ENCODE measurements around the gene ADPRS. TPM values are rescaled to one million over a fixed set of nuclear protein-coding genes. Genes with fewer than 3 reads are reported as not detected.

The ADPRS gene
- total and polyA plus RNA-seq, 2 donors (not counting 3 experiments of a cell fraction or from before 2014, with no cell fraction given), result 32.9 to 48.1 TPM

DNA sequence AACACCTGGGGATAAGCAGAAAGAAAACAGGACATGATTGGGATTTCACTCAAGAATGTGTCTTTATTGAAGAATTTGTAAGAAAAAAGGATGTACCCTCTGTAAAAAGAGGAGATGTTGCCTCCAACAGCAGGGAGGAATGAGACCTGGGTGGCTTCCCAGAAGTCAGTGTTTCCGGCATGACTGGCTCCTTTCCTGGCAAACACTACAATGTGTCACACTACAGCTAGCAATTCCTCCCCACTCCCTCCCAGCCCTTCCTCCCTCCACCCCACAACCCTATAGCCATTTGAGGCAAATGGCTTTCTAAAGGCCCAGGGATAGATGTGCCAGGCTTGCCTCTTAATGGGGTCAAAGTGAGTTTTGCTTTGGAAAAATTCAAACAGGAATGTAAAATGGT is 47.8 kb downstream of the ADPRS start:
- no TSS peak for BruUV-seq (replicated peaks)
- DNase-seq (ENCODE audit: low read depth, low spot score) (peak; percentile 83), FAIRE-seq (peak; percentile 100)
- peak overlapping the region; percentile 11 for H3K9ac ChIP-seq (replicated peaks; ENCODE audit: extremely low read depth, insufficient read depth, low read length)
- H2AFZ ChIP-seq (ENCODE audit: low read depth, low read length), result no peak overlapping the region
- no peaks in the 10 kb centered on the region for H3K9me3 ChIP-seq (replicated peaks; ENCODE audit: control insufficient read depth, insufficient read depth, low read length)
- no peak overlapping the region for H3K4me3 ChIP-seq (replicated peaks in 1 of 3; ENCODE audit: insufficient read depth in 1 of 3, low read depth in 1 of 3, low read length in 3 of 3)
- ChIA-PET CTCF (interaction anchor here (0.8 to 5.7 kb wide), 4 partner anchors 13 to 52 kb away, joined by 3 to 233 read pairs (median 38); partner anchors contain the start of gene TRAPPC3), POLR2A (interaction anchor here (0.9 kb wide), 1 partner anchor 13 kb away, joined by 3 read pairs; the partner anchor contains the start of gene TRAPPC3)
- peak overlapping the region; percentile 51 for H3K4me2 ChIP-seq (ENCODE audit: insufficient read depth, low read length)
- peaks cover 46% of the 10 kb centered on the region for H3K4me1 ChIP-seq (ENCODE audit: control insufficient read depth, extremely low read depth, insufficient read depth, low read length)
- no peaks in the 10 kb centered on the region for H4K20me1 ChIP-seq (replicated peaks; ENCODE audit: control insufficient read depth, extremely low read depth, insufficient read depth, low read length)
- intact Hi-C loops (cut with micrococcal nuclease), result loop anchor here (1.0 kb wide), 3 partner anchors 13 to 52 kb away; partner anchors contain the start of gene TRAPPC3
- H3K79me2 ChIP-seq (ENCODE audit: control insufficient read depth, insufficient read depth, low read length), result peaks cover 12% of the 10 kb centered on the region
- H3K36me3 ChIP-seq (ENCODE audit: control insufficient read depth in 2 of 2, extremely low read depth in 1 of 2, insufficient read depth in 2 of 2, low read length in 2 of 2), result peaks cover 4 to 11% of the 10 kb centered on the region in 2 experiments
- TF ChIP-seq, protein P1, sequence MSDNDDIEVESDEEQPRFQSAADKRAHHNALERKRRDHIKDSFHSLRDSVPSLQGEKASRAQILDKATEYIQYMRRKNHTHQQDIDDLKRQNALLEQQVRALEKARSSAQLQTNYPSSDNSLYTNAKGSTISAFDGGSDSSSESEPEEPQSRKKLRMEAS (IDR thresholded peaks at IDR 0.05; ENCODE audit: insufficient read depth, insufficient read length), result no peak
- TF ChIP-seq FOS (IDR thresholded peaks at IDR 0.05; ENCODE audit: borderline replicate concordance, insufficient read depth, low read length), result peak; percentile 82
- peak; percentile 76 for TF ChIP-seq JUN (IDR thresholded peaks at IDR 0.05; ENCODE audit: borderline replicate concordance, insufficient read depth, insufficient read length, low read depth)
- peak; percentile 85 for TF ChIP-seq POLR2AphosphoS5 (IDR thresholded peaks at IDR 0.05; ENCODE audit: insufficient read depth, low read depth, low read length)
- dilution Hi-C loops (cut with MboI; ENCODE audit: extremely low pct_ligation_motif_present, low sequenced_read_pairs), result no loop called here
- no peaks in the 10 kb centered on the region for H3K27me3 ChIP-seq (ENCODE audit: control insufficient read depth in 2 of 2, insufficient read depth in 2 of 2, low read length in 2 of 2)
- H3K9me1 ChIP-seq (replicated peaks; ENCODE audit: control insufficient read depth, extremely low read depth, insufficient read depth, low read length), result no peaks in the 10 kb centered on the region
- H3K27ac ChIP-seq (ENCODE audit: insufficient read depth, low read depth, low read length), result peak overlapping the region; percentile 95

DNA sequence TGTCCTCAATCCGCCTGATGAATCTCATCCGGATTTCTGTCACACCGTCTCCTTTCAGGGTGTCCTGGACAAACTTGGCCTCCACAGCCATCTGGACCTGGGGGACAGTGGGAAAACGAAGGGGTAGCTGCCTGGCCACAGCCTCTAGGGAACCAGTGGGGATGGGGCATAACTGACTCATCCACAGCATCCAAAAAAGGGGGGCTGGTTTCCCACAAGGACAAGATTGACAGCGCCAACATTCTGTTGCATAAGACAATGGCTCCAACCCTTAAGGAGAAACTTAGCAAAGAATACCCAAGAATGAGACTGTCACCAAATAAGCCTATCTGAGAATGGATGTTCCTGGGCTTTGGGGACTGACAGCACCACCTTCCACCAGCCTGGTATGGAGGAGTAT is 48.5 kb downstream of the ADPRS start:
- Histone ChIP-seq H3K79me2 (ENCODE audit: control insufficient read depth, insufficient read depth, low read length) (peaks cover 16% of the 10 kb centered on the region), H3K36me3 (ENCODE audit: control insufficient read depth in 2 of 2, extremely low read depth in 1 of 2, insufficient read depth in 2 of 2, low read length in 2 of 2) (peaks cover 4 to 11% of the 10 kb centered on the region in 2 experiments), H3K4me1 (ENCODE audit: control insufficient read depth, extremely low read depth, insufficient read depth, low read length) (peaks cover 46% of the 10 kb centered on the region), H3K9me1 (replicated peaks; ENCODE audit: control insufficient read depth, extremely low read depth, insufficient read depth, low read length) (no peaks in the 10 kb centered on the region), H3K4me3 (replicated peaks in 1 of 3; ENCODE audit: insufficient read depth in 1 of 3, low read depth in 1 of 3, low read length in 3 of 3) (no peak overlapping the region), H3K4me2 (ENCODE audit: insufficient read depth, low read length) (no peak overlapping the region), H3K9ac (replicated peaks; ENCODE audit: extremely low read depth, insufficient read depth, low read length) (no peak overlapping the region), H3K27ac (ENCODE audit: insufficient read depth, low read depth, low read length) (peak overlapping the region; percentile 95), H3K27me3 (ENCODE audit: control insufficient read depth in 2 of 2, insufficient read depth in 2 of 2, low read length in 2 of 2) (no peaks in the 10 kb centered on the region), H2AFZ (ENCODE audit: low read depth, low read length) (no peak overlapping the region), H3K9me3 (replicated peaks; ENCODE audit: control insufficient read depth, insufficient read depth, low read length) (no peaks in the 10 kb centered on the region), H4K20me1 (replicated peaks; ENCODE audit: control insufficient read depth, extremely low read depth, insufficient read depth, low read length) (no peaks in the 10 kb centered on the region)
- dilution Hi-C loops (cut with MboI; ENCODE audit: extremely low pct_ligation_motif_present, low sequenced_read_pairs), result no loop called here
- ChIA-PET CTCF (interaction anchor here (4.2 to 5.7 kb wide), 3 partner anchors 12 to 51 kb away, joined by 37 to 233 read pairs (median 38); partner anchors contain the start of gene TRAPPC3), POLR2A (no interaction called here)
- FAIRE-seq (no peak), DNase-seq (ENCODE audit: low read depth, low spot score) (no peak)
- BruUV-seq (replicated peaks), result no TSS peak
- intact Hi-C loops (cut with micrococcal nuclease), result no loop called here
- TF ChIP-seq EZH2 (IDR thresholded peaks at IDR 0.05; ENCODE audit: borderline replicate concordance, low read depth, low read length, severe bottlenecking) (no peak), POLR2AphosphoS5 (IDR thresholded peaks at IDR 0.05; ENCODE audit: insufficient read depth, low read depth, low read length) (no peak), POLR2A (IDR thresholded peaks at IDR 0.05; ENCODE audit: low read depth, low read length) (no peak), FOS (IDR thresholded peaks at IDR 0.05; ENCODE audit: borderline replicate concordance, insufficient read depth, low read length) (no peak), GATA2 (IDR thresholded peaks at IDR 0.05; ENCODE audit: insufficient read depth, insufficient read length, low read depth, low read length) (no peak), MYC (IDR thresholded peaks at IDR 0.05; ENCODE audit: low read depth, low read length) (no peak), JUN (IDR thresholded peaks at IDR 0.05; ENCODE audit: borderline replicate concordance, insufficient read depth, insufficient read length, low read depth) (no peak)
- TF ChIP-seq, protein P2, sequence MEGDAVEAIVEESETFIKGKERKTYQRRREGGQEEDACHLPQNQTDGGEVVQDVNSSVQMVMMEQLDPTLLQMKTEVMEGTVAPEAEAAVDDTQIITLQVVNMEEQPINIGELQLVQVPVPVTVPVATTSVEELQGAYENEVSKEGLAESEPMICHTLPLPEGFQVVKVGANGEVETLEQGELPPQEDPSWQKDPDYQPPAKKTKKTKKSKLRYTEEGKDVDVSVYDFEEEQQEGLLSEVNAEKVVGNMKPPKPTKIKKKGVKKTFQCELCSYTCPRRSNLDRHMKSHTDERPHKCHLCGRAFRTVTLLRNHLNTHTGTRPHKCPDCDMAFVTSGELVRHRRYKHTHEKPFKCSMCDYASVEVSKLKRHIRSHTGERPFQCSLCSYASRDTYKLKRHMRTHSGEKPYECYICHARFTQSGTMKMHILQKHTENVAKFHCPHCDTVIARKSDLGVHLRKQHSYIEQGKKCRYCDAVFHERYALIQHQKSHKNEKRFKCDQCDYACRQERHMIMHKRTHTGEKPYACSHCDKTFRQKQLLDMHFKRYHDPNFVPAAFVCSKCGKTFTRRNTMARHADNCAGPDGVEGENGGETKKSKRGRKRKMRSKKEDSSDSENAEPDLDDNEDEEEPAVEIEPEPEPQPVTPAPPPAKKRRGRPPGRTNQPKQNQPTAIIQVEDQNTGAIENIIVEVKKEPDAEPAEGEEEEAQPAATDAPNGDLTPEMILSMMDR (IDR thresholded peaks at IDR 0.05; ENCODE audit: extremely low read depth in 1 of 2, insufficient read depth in 1 of 2, low read depth in 1 of 2, low read length in 2 of 2), result no peak
- TF ChIP-seq, protein P1 (IDR thresholded peaks at IDR 0.05; ENCODE audit: insufficient read depth, insufficient read length), result no peak

All from endothelial cell of umbilical vein (primary cell).